DND-41 (cell line): Measurements from ENCODE around the gene TDRD15.

Experiments
- ATAC-seq: fragments of 200-7000 bp; cut with Tn5 transposase; 3 replicates; pipeline ENCODE4 v1.9.1; 2021; ENCODE audit warnings: low read depth; ENCODE audit not compliant: insufficient read depth
- DNase-seq: peaks from one replicate; pipeline ENCODE4 v3.0.0-alpha.2; 2020
- H2AFZ ChIP-seq: 2 replicates; pipeline ENCODE4 v1.6.0; 2012; ENCODE audit warnings: low read depth, low read length
- H3K27ac ChIP-seq: 2 replicates; pipeline ENCODE4 v1.5.1; 2012; ENCODE audit warnings: low read length, inconsistent platforms
- H3K27me3 ChIP-seq: fragments of 200-600 bp; sonication (generic); 2 replicates; pipeline ENCODE4 v1.6.0; 2012; ENCODE audit warnings: low read length, mild to moderate bottlenecking, inconsistent platforms; ENCODE audit not compliant: insufficient read depth, poor library complexity
- H3K36me3 ChIP-seq: 2 replicates; pipeline ENCODE4 v1.5.1; 2012; ENCODE audit warnings: low read length, inconsistent platforms; ENCODE audit not compliant: insufficient read depth
- H3K4me1 ChIP-seq: 2 replicates; pipeline ENCODE4 v1.5.1; 2012; ENCODE audit warnings: mild to moderate bottlenecking, low read length; ENCODE audit not compliant: insufficient read depth
- H3K4me2 ChIP-seq: 2 replicates; pipeline ENCODE4 v1.6.0; 2012; ENCODE audit warnings: mild to moderate bottlenecking, moderate library complexity, low read length, inconsistent platforms; ENCODE audit not compliant: insufficient read depth
- H3K4me3 ChIP-seq, 2 experiments: fragments of 200-600 bp in 1 of 2; shearing (Covaris generic) in 1 of 2; 2 replicates each; pipeline ENCODE4 v1.5.1; 2012 to 2016; ENCODE audit warnings: inconsistent platforms in 2 of 2, low read length in 2 of 2, mild to moderate bottlenecking in 2 of 2, low read depth in 1 of 2, moderate library complexity in 1 of 2
- H3K79me2 ChIP-seq: 2 replicates; pipeline ENCODE4 v1.6.0; 2012; ENCODE audit warnings: low read length, inconsistent platforms; ENCODE audit not compliant: insufficient read depth
- H3K9ac ChIP-seq: 2 replicates; pipeline ENCODE4 v1.6.0; 2012; ENCODE audit warnings: low read depth, mild to moderate bottlenecking, inconsistent platforms, low read length, moderate library complexity
- H3K9me3 ChIP-seq: 2 replicates; pipeline ENCODE4 v1.5.1; 2012; ENCODE audit warnings: low read length, moderate library complexity, mild to moderate bottlenecking, inconsistent platforms; ENCODE audit not compliant: insufficient read depth, severe bottlenecking
- H4K20me1 ChIP-seq: 2 replicates; pipeline ENCODE4 v1.6.0; 2012; ENCODE audit warnings: low read length; ENCODE audit not compliant: insufficient read depth
- EZH2 ChIP-seq: IDR thresholded peaks from 3 replicates; pipeline ENCODE4 v1.6.1; 2012; ENCODE audit warnings: borderline replicate concordance, low read depth, mild to moderate bottlenecking, moderate library complexity, low read length, inconsistent platforms; ENCODE audit not compliant: severe bottlenecking
- TF ChIP-seq, protein P1 (sequence below): IDR thresholded peaks from 2 replicates; pipeline ENCODE4 v1.5.1; 2012; ENCODE audit warnings: borderline replicate concordance, low read length, moderate library complexity, mild to moderate bottlenecking; ENCODE audit not compliant: poor library complexity, severe bottlenecking; ENCODE audit errors: extremely low read depth

TDRD15 gene

GRCh38 chr2:21118302-21118920 lies 5.4 kb upstream of the TDRD15 start:
- TF ChIP-seq, protein P1, sequence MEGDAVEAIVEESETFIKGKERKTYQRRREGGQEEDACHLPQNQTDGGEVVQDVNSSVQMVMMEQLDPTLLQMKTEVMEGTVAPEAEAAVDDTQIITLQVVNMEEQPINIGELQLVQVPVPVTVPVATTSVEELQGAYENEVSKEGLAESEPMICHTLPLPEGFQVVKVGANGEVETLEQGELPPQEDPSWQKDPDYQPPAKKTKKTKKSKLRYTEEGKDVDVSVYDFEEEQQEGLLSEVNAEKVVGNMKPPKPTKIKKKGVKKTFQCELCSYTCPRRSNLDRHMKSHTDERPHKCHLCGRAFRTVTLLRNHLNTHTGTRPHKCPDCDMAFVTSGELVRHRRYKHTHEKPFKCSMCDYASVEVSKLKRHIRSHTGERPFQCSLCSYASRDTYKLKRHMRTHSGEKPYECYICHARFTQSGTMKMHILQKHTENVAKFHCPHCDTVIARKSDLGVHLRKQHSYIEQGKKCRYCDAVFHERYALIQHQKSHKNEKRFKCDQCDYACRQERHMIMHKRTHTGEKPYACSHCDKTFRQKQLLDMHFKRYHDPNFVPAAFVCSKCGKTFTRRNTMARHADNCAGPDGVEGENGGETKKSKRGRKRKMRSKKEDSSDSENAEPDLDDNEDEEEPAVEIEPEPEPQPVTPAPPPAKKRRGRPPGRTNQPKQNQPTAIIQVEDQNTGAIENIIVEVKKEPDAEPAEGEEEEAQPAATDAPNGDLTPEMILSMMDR = peak; percentile 70
- no peak for TF ChIP-seq EZH2
- Histone ChIP-seq H3K36me3 (no peaks in the 10 kb centered on the region), H3K9ac (no peak overlapping the region), H4K20me1 (no peaks in the 10 kb centered on the region; the same call in 1 of the 2 replicates), H3K27ac (no peak overlapping the region), H3K79me2 (no peaks in the 10 kb centered on the region), H3K4me1 (no peaks in the 10 kb centered on the region), H3K4me3 (no peak overlapping the region), H3K4me2 (no peak overlapping the region), H3K9me3 (no peaks in the 10 kb centered on the region), H3K27me3 (no peaks in the 10 kb centered on the region), H2AFZ (no peak overlapping the region)
- DNase-seq = peak; percentile 39
- peak; percentile 67; the same call in 1 of the 3 replicates for ATAC-seq

GRCh38 chr2:21131861-21132260 lies 8.1 kb downstream of the TDRD15 start:
- no peak overlapping the region for H3K27ac ChIP-seq
- H3K36me3 ChIP-seq = no peaks in the 10 kb centered on the region
- no peak for TF ChIP-seq EZH2
- ATAC-seq (no peak), DNase-seq (no peak)
- no peaks in the 10 kb centered on the region for H3K27me3 ChIP-seq
- H4K20me1 ChIP-seq = no peaks in the 10 kb centered on the region
- no peaks in the 10 kb centered on the region for H3K79me2 ChIP-seq
- H3K4me1 ChIP-seq = no peaks in the 10 kb centered on the region
- no peak overlapping the region for H2AFZ ChIP-seq
- H3K9me3 ChIP-seq = no peaks in the 10 kb centered on the region
- H3K9ac ChIP-seq = no peak overlapping the region
- no peak overlapping the region for H3K4me3 ChIP-seq
- no peak overlapping the region for H3K4me2 ChIP-seq

DNA sequence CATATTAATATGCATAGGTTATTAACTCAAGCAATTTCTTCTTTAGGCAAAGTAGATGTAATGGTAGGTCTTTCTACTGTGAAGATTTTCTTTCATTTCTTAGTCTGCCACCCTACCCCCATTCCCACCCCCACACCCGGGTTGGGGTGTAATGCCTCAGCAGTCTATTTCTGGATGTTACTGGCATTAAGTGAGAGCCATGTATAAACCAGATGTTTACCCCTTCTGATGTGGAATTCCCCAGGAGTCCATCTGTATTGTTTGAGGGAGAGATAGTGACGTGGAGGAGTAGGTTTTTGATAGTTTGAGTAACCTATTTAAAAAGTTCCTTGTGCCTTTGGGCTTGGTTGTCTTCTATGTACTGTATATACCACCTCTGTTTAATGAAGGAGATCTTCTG lies 11.8 kb downstream of the TDRD15 start:
- Histone ChIP-seq H3K9me3 (no peaks in the 10 kb centered on the region), H3K9ac (no peak overlapping the region), H3K4me3 (no peak overlapping the region), H2AFZ (no peak overlapping the region), H3K27me3 (no peaks in the 10 kb centered on the region), H3K36me3 (no peaks in the 10 kb centered on the region), H3K27ac (no peak overlapping the region), H3K4me2 (no peak overlapping the region), H3K4me1 (no peaks in the 10 kb centered on the region), H3K79me2 (no peaks in the 10 kb centered on the region), H4K20me1 (no peaks in the 10 kb centered on the region)
- ATAC-seq = no peak
- TF ChIP-seq, protein P1 = no peak
- TF ChIP-seq EZH2 = no peak
- DNase-seq = no peak

GRCh38 chr2:21142149-21142548 lies 18.4 kb downstream of the TDRD15 start:
- H2AFZ ChIP-seq = no peak overlapping the region
- no peaks in the 10 kb centered on the region for H3K9me3 ChIP-seq
- no peak overlapping the region for H3K27ac ChIP-seq
- no peaks in the 10 kb centered on the region for H3K4me1 ChIP-seq
- H3K9ac ChIP-seq = no peak overlapping the region
- no peaks in the 10 kb centered on the region for H3K27me3 ChIP-seq
- no peak for TF ChIP-seq EZH2
- TF ChIP-seq, protein P1 = no peak
- DNase-seq (no peak), ATAC-seq (no peak)
- no peak overlapping the region for H3K4me3 ChIP-seq
- H4K20me1 ChIP-seq = no peaks in the 10 kb centered on the region
- H3K79me2 ChIP-seq = no peaks in the 10 kb centered on the region
- no peaks in the 10 kb centered on the region for H3K36me3 ChIP-seq
- no peak overlapping the region for H3K4me2 ChIP-seq
